ENCODE measurements around the gene MTPN. TPM values are rescaled to one million over a fixed set of nuclear protein-coding genes. Genes with fewer than 3 reads are reported as not detected.

The MTPN gene
- total RNA-seq, 4 donors from 2014 or later, result 51.8 to 81.7 (median 79.1) TPM

GRCh38 chr7:135899458-135900064, 77.6 kb downstream of the MTPN start:
- Histone ChIP-seq H3K4me3 (no peak overlapping the region), H3K4me1 (no peaks in the 10 kb centered on the region), H3K36me3 (no peaks in the 10 kb centered on the region), H3K27ac (no peak overlapping the region), H3K9me3 (no peaks in the 10 kb centered on the region), H3K27me3 (no peaks in the 10 kb centered on the region)
- no peak for DNase-seq (ENCODE audit: low spot score in 2 of 2)
- TF ChIP-seq POLR2AphosphoS5 (IDR thresholded peaks at IDR 0.05) (no peak), CTCF (IDR thresholded peaks at IDR 0.05) (no peak), EP300 (IDR thresholded peaks at IDR 0.05) (no peak), POLR2A (IDR thresholded peaks at IDR 0.05) (no peak)
- WGBS, result 75% methylated on average over 6 of the region's 6 CpGs

- Histone ChIP-seq H3K9me3 (no peaks in the 10 kb centered on the region), H3K36me3 (no peaks in the 10 kb centered on the region), H3K27me3 (no peaks in the 10 kb centered on the region), H3K27ac (no peak overlapping the region), H3K4me3 (no peak overlapping the region), H3K4me1 (no peaks in the 10 kb centered on the region)
- DNase-seq (ENCODE audit: low spot score in 2 of 2), result no peak
- TF ChIP-seq CTCF (IDR thresholded peaks at IDR 0.05) (no peak), EP300 (IDR thresholded peaks at IDR 0.05) (no peak), POLR2AphosphoS5 (IDR thresholded peaks at IDR 0.05) (no peak), POLR2A (IDR thresholded peaks at IDR 0.05) (no peak)
- 58% methylated on average over 3 of the region's 3 CpGs for WGBS
Measured at GRCh38 chr7:135898226-135898625, 78.9 kb downstream of the MTPN start.

GRCh38 chr7:135894816-135895215, 82.3 kb downstream of the MTPN start:
- no peak for DNase-seq (ENCODE audit: low spot score in 2 of 2)
- Histone ChIP-seq H3K27me3 (no peaks in the 10 kb centered on the region), H3K36me3 (no peaks in the 10 kb centered on the region), H3K4me3 (no peak overlapping the region), H3K4me1 (no peaks in the 10 kb centered on the region), H3K27ac (no peak overlapping the region), H3K9me3 (no peaks in the 10 kb centered on the region)
- TF ChIP-seq EP300 (IDR thresholded peaks at IDR 0.05) (no peak), CTCF (IDR thresholded peaks at IDR 0.05) (no peak), POLR2A (IDR thresholded peaks at IDR 0.05) (no peak), POLR2AphosphoS5 (IDR thresholded peaks at IDR 0.05) (no peak)
- WGBS, result 70% methylated on average over 3 of the region's 3 CpGs

- no peaks in the 10 kb centered on the region for H3K36me3 ChIP-seq
- no peak for DNase-seq (ENCODE audit: low spot score in 2 of 2)
- H3K4me1 ChIP-seq, result no peaks in the 10 kb centered on the region
- no peak for TF ChIP-seq EP300 (IDR thresholded peaks at IDR 0.05)
- TF ChIP-seq POLR2AphosphoS5 (IDR thresholded peaks at IDR 0.05), result no peak
- no peak for TF ChIP-seq POLR2A (IDR thresholded peaks at IDR 0.05)
- no peak for TF ChIP-seq CTCF (IDR thresholded peaks at IDR 0.05)
- no peaks in the 10 kb centered on the region for H3K27me3 ChIP-seq
- WGBS, result 75% methylated on average over 6 of the region's 6 CpGs
- no peaks in the 10 kb centered on the region for H3K9me3 ChIP-seq
- H3K4me3 ChIP-seq, result no peak overlapping the region
- no peak overlapping the region for H3K27ac ChIP-seq
Measured at GRCh38 chr7:135889823-135890222, 87.3 kb downstream of the MTPN start.

GRCh38 chr7:135888740-135889139, 88.4 kb downstream of the MTPN start:
- TF ChIP-seq POLR2AphosphoS5 (IDR thresholded peaks at IDR 0.05) (no peak), POLR2A (IDR thresholded peaks at IDR 0.05) (no peak), EP300 (IDR thresholded peaks at IDR 0.05) (no peak), CTCF (IDR thresholded peaks at IDR 0.05) (no peak)
- Histone ChIP-seq H3K27me3 (no peaks in the 10 kb centered on the region), H3K4me3 (no peak overlapping the region), H3K9me3 (no peaks in the 10 kb centered on the region), H3K27ac (no peak overlapping the region), H3K4me1 (no peaks in the 10 kb centered on the region), H3K36me3 (no peaks in the 10 kb centered on the region)
- WGBS, result 77% methylated on average over 5 of the region's 5 CpGs
- no peak for DNase-seq (ENCODE audit: low spot score in 2 of 2)
